ENCODE data around the gene YJEFN3.

GRCh38 chr19:19537075-19538048 lies 8.7 kb downstream of the YJEFN3 start:
- TF ChIP-seq CTCF (IDR thresholded peaks at IDR 0.05) (no peak), POLR2A (IDR thresholded peaks at IDR 0.05) (no peak)

All from body of pancreas (tissue), 4 donors.